Left lung (tissue), 10 donors: ENCODE measurements around the gene CCT5. TPM values are rescaled to one million over a fixed set of nuclear protein-coding genes. Genes with fewer than 3 reads are reported as not detected.

Source experiments
- ATAC-seq: fragments of 200-7000 bp; cut with Tn5 transposase; one replicate; pipeline ENCODE4 v1.9.1; 2020; ENCODE audit warnings: moderate library complexity
- DNase-seq, 4 donors: peaks; one replicate each; pipeline ENCODE4 v3.0.0-alpha.2; 2013 to 2020
- H3K27ac ChIP-seq, 2 donors: fragments of 200-600 bp; sonication (generic) in 1 of 2; one replicate each; pipeline versions ENCODE4 v1.5.0 to v1.8.0; 2020 to 2021
- H3K27me3 ChIP-seq, 2 donors: fragments of 200-600 bp; sonication (generic) in 1 of 2; one replicate each; pipeline versions ENCODE4 v1.5.0 to v1.8.0; 2020 to 2021
- H3K36me3 ChIP-seq, 2 donors: fragments of 200-600 bp; sonication (generic) in 1 of 2; one replicate each; pipeline versions ENCODE4 v1.5.0 to v1.8.0; 2020 to 2021
- H3K4me1 ChIP-seq, 2 donors: fragments of 200-600 bp; one replicate each; pipeline ENCODE4 v1.8.0; 2021
- H3K4me3 ChIP-seq, 2 donors: fragments of 200-600 bp; sonication (generic) in 1 of 2; one replicate each; pipeline versions ENCODE4 v1.5.0 to v1.8.0; 2020 to 2021; ENCODE audit warnings: mild to moderate bottlenecking in 1 of 2
- H3K9me3 ChIP-seq, 2 donors: fragments of 200-600 bp; sonication (generic) in 1 of 2; one replicate each; pipeline versions ENCODE4 v1.5.0 to v1.8.0; 2020 to 2021
- intact Hi-C, 2 donors: fragments of 100-400 bp; cut with DNase I; formaldehyde crosslinking; loops; one replicate each; pipeline versions ENCODE4 v1.11.2 to v1.14.2; 2022
- polyA plus RNA-seq, 6 donors: library from polyadenylated mRNA; unstranded; fragments of 120-200 nt; gene quantifications; one replicate each; pipeline ENCODE4 v1.2.1, GENCODE V29; 2013; ENCODE audit not compliant: insufficient read length in 6 of 6
- total RNA-seq, 2 donors: library from RNA; stranded (reverse); fragmentation: NEBNext Ultra II Directional; extraction: Animal tissue kit (Norgen Biotek cat#: 25700); gene quantifications; one replicate each; pipeline ENCODE4 v1.2.1, GENCODE V29; 2021
- TF ChIP-seq, protein P1 (sequence below), 2 donors: fragments of 200-600 bp; sonication (generic) in 1 of 2; IDR thresholded peaks; one replicate each; pipeline versions ENCODE4 v1.5.0 to v1.8.0; 2021; ENCODE audit warnings: antibody characterized with exemption in 2 of 2
- donor health status: DM: no; HTN: yes; CAD: no.
- donor health status: DM: no; HTN: no; CAD: no.

The CCT5 gene
- total and polyA plus RNA-seq, 8 donors = 127 to 219 (median 197) TPM

DNA sequence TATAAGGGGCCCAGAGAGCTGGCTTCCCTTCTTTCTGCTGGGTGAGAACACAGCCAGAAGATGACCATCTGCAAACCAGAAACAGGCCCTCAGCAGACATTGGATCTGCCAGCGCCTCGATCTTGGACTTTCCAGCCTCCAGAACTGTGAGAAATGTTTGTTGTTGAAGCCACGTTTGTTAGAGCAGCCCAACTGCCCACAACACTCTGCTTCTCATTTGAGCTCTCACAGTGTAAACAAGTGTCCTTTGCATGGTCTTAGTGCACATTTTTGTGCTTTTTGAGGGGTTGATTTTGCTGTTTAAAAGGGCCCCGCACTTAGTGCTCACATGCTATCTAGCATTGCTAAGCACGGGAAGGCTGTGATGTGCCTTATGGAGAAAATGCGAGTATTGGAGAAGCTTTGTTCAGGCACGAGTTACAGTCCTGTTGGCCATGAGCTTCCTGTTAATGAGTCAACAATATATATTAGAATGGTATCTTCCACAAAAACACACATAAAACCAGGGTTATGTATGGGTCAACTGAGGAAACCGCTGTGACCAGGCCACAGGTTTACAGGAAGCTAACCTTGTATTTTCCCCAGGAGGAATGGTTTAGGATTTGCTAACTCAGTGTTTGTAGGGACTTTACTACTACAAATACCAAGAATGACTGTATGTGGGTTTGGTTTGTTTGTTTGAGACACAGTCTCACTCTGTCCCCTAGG is 45.7 kb downstream of the CCT5 start:
- Histone ChIP-seq H3K4me3 (no peak overlapping the region), H3K27me3 (no peaks in the 10 kb centered on the region), H3K9me3 (no peaks in the 10 kb centered on the region), H3K27ac (no peak overlapping the region), H3K36me3 (no peaks in the 10 kb centered on the region), H3K4me1 (no peaks in the 10 kb centered on the region)
- ATAC-seq = no peak
- TF ChIP-seq, protein P1, sequence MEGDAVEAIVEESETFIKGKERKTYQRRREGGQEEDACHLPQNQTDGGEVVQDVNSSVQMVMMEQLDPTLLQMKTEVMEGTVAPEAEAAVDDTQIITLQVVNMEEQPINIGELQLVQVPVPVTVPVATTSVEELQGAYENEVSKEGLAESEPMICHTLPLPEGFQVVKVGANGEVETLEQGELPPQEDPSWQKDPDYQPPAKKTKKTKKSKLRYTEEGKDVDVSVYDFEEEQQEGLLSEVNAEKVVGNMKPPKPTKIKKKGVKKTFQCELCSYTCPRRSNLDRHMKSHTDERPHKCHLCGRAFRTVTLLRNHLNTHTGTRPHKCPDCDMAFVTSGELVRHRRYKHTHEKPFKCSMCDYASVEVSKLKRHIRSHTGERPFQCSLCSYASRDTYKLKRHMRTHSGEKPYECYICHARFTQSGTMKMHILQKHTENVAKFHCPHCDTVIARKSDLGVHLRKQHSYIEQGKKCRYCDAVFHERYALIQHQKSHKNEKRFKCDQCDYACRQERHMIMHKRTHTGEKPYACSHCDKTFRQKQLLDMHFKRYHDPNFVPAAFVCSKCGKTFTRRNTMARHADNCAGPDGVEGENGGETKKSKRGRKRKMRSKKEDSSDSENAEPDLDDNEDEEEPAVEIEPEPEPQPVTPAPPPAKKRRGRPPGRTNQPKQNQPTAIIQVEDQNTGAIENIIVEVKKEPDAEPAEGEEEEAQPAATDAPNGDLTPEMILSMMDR (IDR thresholded peaks at IDR 0.05) = no peak
- intact Hi-C loops = no loop called here
- DNase-seq = no peak

DNA sequence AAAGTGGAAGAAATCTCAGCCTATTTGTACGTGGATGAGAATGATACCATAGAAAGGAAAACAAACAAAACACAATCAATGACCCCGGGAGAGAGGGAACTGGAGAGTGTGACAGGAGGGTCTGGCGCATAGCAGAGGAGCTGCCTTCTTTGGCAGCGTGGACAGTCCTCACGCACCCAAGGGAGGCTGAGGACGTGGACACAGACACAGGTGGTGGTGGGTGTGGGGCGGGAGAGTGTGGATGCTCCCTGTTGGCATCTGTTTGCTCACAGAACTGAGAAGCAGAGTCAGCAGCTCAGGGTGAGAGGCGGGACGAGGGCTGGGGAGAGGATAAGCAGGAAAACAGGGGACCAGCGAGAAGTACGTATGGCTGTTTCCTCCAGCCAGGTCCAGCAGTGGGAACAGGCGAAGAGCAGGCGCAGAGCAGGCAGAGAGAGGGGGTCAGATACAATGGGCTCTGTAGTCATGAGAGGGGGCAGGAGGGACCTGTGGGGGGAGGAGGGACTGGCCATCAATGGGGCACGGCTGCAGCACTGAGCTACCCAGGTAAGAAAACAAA is 47.6 kb downstream of the CCT5 start:
- ATAC-seq (no peak), DNase-seq (no peak)
- intact Hi-C loops = no loop called here
- no peaks in the 10 kb centered on the region for H3K36me3 ChIP-seq
- TF ChIP-seq, protein P1 (IDR thresholded peaks at IDR 0.05) = no peak
- no peaks in the 10 kb centered on the region for H3K4me1 ChIP-seq
- H3K27ac ChIP-seq = no peak overlapping the region
- H3K4me3 ChIP-seq = no peak overlapping the region
- H3K9me3 ChIP-seq = no peaks in the 10 kb centered on the region
- H3K27me3 ChIP-seq = no peaks in the 10 kb centered on the region

DNA sequence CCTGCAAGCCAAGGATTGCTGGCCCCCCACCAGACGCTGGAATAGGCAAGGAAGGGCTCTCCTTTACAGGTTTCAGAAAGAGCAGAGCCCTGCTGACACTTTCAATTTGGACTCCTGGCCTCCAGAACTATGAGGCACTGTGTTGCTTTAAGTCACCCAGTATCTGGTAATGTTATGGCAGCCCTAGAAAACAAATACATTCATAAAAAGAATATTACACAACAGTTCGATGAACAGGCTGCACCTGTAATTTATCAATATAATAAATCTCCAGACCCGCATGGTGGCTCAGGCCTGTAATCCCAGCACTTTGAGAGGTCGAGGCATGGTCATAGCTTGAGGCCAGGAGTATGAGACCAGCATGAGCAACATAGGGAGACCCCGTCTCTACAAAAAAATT is 50.2 kb downstream of the CCT5 start:
- no peaks in the 10 kb centered on the region for H3K36me3 ChIP-seq
- no peaks in the 10 kb centered on the region for H3K4me1 ChIP-seq
- no peaks in the 10 kb centered on the region for H3K27me3 ChIP-seq

DNA sequence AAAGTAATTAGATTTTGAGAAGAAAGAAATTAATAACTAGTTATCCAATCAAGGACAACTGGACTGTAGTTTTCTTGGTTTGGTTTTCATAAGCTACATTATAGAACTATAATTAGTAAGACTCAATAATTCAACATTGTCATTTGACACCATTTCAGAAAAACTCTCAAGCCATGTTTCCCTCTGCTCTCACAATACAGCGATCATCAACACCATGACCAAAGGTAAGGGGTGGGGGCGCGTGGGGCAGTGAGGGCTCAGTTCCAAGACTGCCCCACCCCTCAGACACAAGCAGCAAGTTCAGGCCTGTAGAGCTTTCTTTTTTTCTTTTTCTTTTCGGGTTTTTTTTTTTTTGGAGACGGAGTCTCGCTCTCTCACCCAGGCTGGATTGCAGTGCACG is 51.2 kb downstream of the CCT5 start:
- TF ChIP-seq, protein P1 (IDR thresholded peaks at IDR 0.05) = no peak
- intact Hi-C loops = no loop called here
- no peaks in the 10 kb centered on the region for H3K27me3 ChIP-seq
- no peaks in the 10 kb centered on the region for H3K36me3 ChIP-seq
- H3K9me3 ChIP-seq = no peaks in the 10 kb centered on the region
- no peak overlapping the region for H3K4me3 ChIP-seq
- H3K4me1 ChIP-seq = no peaks in the 10 kb centered on the region
- no peak for DNase-seq
- peak; percentile 27 for ATAC-seq
- H3K27ac ChIP-seq = no peak overlapping the region

More for the DNA sequence above, 50.2 kb downstream of the CCT5 start:
- TF ChIP-seq, protein P1 (IDR thresholded peaks at IDR 0.05) = no peak
- Histone ChIP-seq H3K27ac (no peak overlapping the region), H3K4me3 (no peak overlapping the region), H3K9me3 (no peaks in the 10 kb centered on the region)
- DNase-seq (no peak), ATAC-seq (no peak)
- intact Hi-C loops = no loop called here

DNA sequence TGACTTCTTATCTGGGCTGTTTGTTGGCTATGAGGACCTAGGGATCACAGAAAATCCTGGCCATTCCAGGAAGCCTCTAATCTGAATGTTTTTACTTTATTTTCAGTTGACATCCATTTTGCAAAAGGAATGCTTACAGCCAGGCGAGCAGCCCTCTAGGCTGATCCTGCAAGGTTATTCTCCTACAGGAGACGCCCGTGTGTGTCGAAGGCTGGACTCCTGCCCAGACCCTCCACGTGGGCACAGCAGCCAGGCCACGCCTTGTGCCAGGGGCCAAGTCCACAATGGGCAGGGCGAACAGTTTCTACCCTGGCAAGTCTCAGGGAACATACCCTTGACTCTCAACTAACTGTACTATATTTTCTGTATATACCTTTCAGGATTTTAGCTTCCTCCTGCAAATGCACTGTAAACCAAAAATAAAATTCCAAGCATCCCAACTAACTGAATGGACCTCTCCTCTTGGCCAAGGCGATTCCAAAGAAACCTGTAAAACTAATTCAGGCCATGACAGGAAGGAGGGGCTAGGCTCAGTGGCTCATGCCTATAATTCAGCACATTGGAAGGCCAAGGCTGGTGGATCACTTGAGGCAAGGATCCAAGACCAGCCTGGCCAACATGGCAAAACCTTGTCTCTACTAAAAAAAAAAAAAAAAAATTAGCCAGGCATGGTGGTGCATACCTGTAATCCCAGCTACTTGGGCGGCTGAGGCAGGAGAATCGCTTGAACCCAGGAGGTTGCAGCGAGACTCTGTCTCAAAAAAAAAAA is 51.9 kb downstream of the CCT5 start:
- peak; percentile 94 for ATAC-seq
- no peak overlapping the region for H3K4me3 ChIP-seq
- intact Hi-C loops = no loop called here

More for the DNA sequence above, 51.9 kb downstream of the CCT5 start:
- Histone ChIP-seq H3K4me1 (peaks cover 0 to 4% of the 10 kb centered on the region in 2 donors), H3K27me3 (peaks cover 0 to 2% of the 10 kb centered on the region in 2 donors), H3K36me3 (no peaks in the 10 kb centered on the region), H3K9me3 (no peaks in the 10 kb centered on the region), H3K27ac (no peak overlapping the region)
- TF ChIP-seq, protein P1 (IDR thresholded peaks at IDR 0.05) = no peak
- DNase-seq = peak in 3 of 4 donors; percentile 39 to 88 (median 86)
